HepG2 (cell line): ENCODE results near the gene RAB34. TPM values are rescaled to one million over a fixed set of nuclear protein-coding genes. Genes with fewer than 3 reads are reported as not detected.

Experiments
- CHD4 ChIP-seq: fragments of 200-600 bp; sonication (generic); IDR thresholded peaks from 2 replicates; pipeline ENCODE4 v1.7.0; 2017; ENCODE audit warnings: mild to moderate bottlenecking, low read length, borderline replicate concordance
- ELF4 ChIP-seq: sonication (generic); formaldehyde crosslinking; IDR thresholded peaks from 2 replicates; pipeline ENCODE4 v1.5.0; 2020; ENCODE audit warnings: missing genetic modification reagents, mild to moderate bottlenecking, moderate library complexity, borderline replicate concordance
- EZH2 ChIP-seq: conservative IDR thresholded peaks from 2 replicates; pipeline ENCODE4 v1.6.1; 2012; ENCODE audit warnings: mild to moderate bottlenecking, low read depth, low read length, moderate library complexity
- KIAA2018 ChIP-seq: sonication (generic); formaldehyde crosslinking; IDR thresholded peaks from 2 replicates; pipeline ENCODE4 v1.5.0; 2020; ENCODE audit warnings: mild to moderate bottlenecking, missing genetic modification reagents, borderline replicate concordance
- NFAT5 ChIP-seq: sonication (generic); formaldehyde crosslinking; IDR thresholded peaks from 2 replicates; pipeline ENCODE4 v1.4.0; 2020; ENCODE audit warnings: missing genetic modification reagents
- ZBTB33 ChIP-seq: sonication (generic); formaldehyde crosslinking; IDR thresholded peaks from 2 replicates; pipeline ENCODE4 v1.4.0; 2020; ENCODE audit warnings: missing genetic modification reagents
- ZNF558 ChIP-seq: sonication (generic); formaldehyde crosslinking; IDR thresholded peaks from 2 replicates; pipeline ENCODE4 v1.9.0; 2022; ENCODE audit warnings: mild to moderate bottlenecking, missing genetic modification reagents, borderline replicate concordance
- ZNF660 ChIP-seq: sonication (generic); formaldehyde crosslinking; IDR thresholded peaks from 2 replicates; pipeline ENCODE4 v1.5.1; 2020; ENCODE audit warnings: mild to moderate bottlenecking, low read depth, missing genetic modification reagents, borderline replicate concordance
- ZNF713 ChIP-seq: sonication (generic); formaldehyde crosslinking; IDR thresholded peaks from 2 replicates; pipeline ENCODE4 v1.4.0; 2020; ENCODE audit warnings: mild to moderate bottlenecking, missing genetic modification reagents
- ZNF746 ChIP-seq: sonication (generic); formaldehyde crosslinking; IDR thresholded peaks from 2 replicates; pipeline ENCODE4 v1.8.0; 2022; ENCODE audit warnings: mild to moderate bottlenecking, missing genetic modification reagents
- ZNF747 ChIP-seq: sonication (generic); formaldehyde crosslinking; IDR thresholded peaks from 2 replicates; pipeline ENCODE4 v1.8.1; 2023; ENCODE audit warnings: missing genetic modification reagents, mild to moderate bottlenecking, borderline replicate concordance
- polyA plus RNA-seq, 8 experiments: library from polyadenylated mRNA; depleted of rRNA in 3 of 8; stranded (reverse) in 7 of 8; unstranded in 1 of 8; fragments of >200 nt; fragmentation: Illumina TruSeq in 4 of 8; extraction: Trizol in 4 of 8; gene quantifications; 2 replicates each; pipeline versions ENCODE4 v1.2.1 to v1.2.3, GENCODE V29; 2011 to 2016; ENCODE audit warnings: low read depth in 4 of 8, missing spikeins in 1 of 8, mixed read lengths in 1 of 8; ENCODE audit not compliant: insufficient read depth in 1 of 8
- total RNA-seq, 5 experiments: library from RNA; depleted of rRNA; stranded (reverse); fragments of >200 nt; fragmentation: Illumina TruSeq; extraction: Trizol; gene quantifications; 2 replicates each; pipeline ENCODE4 v1.2.3, GENCODE V29; 2016; ENCODE audit warnings: low read depth in 1 of 5

RAB34 gene
- total and polyA plus RNA-seq, 2 of the 13 experiments (the other 11 are each of a cell fraction or from before 2014, with no cell fraction given) = 0.49 TPM; not detected in 1

GRCh38 chr17:28744972-28745785 lies 27.5 kb upstream of the RAB34 start (continued):
- no peak for TF ChIP-seq NFAT5
- TF ChIP-seq CHD4 = no peak
- TF ChIP-seq ELF4 = no peak
- TF ChIP-seq ZBTB33 (CRISPR knock-in tag) = no peak
- no peak for TF ChIP-seq ZNF713 (CRISPR knock-in tag)
- no peak for TF ChIP-seq ZNF660 (CRISPR knock-in tag)
- TF ChIP-seq ZNF746 (CRISPR knock-in tag) = peak; percentile 68
- no peak for TF ChIP-seq ZNF747 (CRISPR knock-in tag)
- no peak for TF ChIP-seq KIAA2018
- TF ChIP-seq ZNF558 = no peak; the same call in 1 of the 2 replicates
- no peak for TF ChIP-seq EZH2
